CD14-positive monocyte (primary cell): ENCODE data around the gene MYZAP. TPM values are rescaled to one million over a fixed set of nuclear protein-coding genes. Genes with fewer than 3 reads are reported as not detected.

Experiments used
- DNase-seq, 3 donors: peaks; one replicate each; pipeline ENCODE4 v3.0.0-alpha.2; 2011 to 2022
- H2AFZ ChIP-seq: 2 replicates; pipeline ENCODE4 v1.6.0; 2012; ENCODE audit warnings: mild to moderate bottlenecking, low read depth, low read length, inconsistent platforms; ENCODE audit not compliant: insufficient read depth, poor library complexity, severe bottlenecking
- H3K27ac ChIP-seq, 2 donors: 1 replicate in 1 of 2; 2 replicates in 1 of 2; pipeline ENCODE4 v1.5.1; 2012 to 2013; ENCODE audit warnings: low read length in 2 of 2, control low read depth in 1 of 2, inconsistent platforms in 1 of 2, low read depth in 1 of 2, mild to moderate bottlenecking in 1 of 2
- H3K27me3 ChIP-seq, 2 donors: one replicate each; pipeline versions ENCODE4 v1.6.0 to v1.6.1; 2011 to 2013; ENCODE audit warnings: low read length in 2 of 2; ENCODE audit not compliant: control insufficient read depth in 2 of 2, insufficient read depth in 2 of 2
- H3K36me3 ChIP-seq, 2 donors: replicated peaks in 1 of 2; 1 replicate in 1 of 2; 2 replicates in 1 of 2; pipeline versions ENCODE4 v1.5.1 to v1.6.1; 2012 to 2013; ENCODE audit warnings: low read length in 2 of 2, control low read depth in 1 of 2, inconsistent platforms in 1 of 2, mild to moderate bottlenecking in 1 of 2; ENCODE audit not compliant: insufficient read depth in 2 of 2, control insufficient read depth in 1 of 2
- H3K4me1 ChIP-seq, 2 donors: 1 replicate in 1 of 2; 2 replicates in 1 of 2; pipeline versions ENCODE4 v1.5.1 to v1.6.1; 2012 to 2013; ENCODE audit warnings: low read length in 2 of 2, control low read depth in 1 of 2, inconsistent platforms in 1 of 2, mild to moderate bottlenecking in 1 of 2, moderate library complexity in 1 of 2; ENCODE audit not compliant: insufficient read depth in 2 of 2, control insufficient read depth in 1 of 2
- H3K4me2 ChIP-seq: replicated peaks from 2 replicates; pipeline ENCODE3; 2012; ENCODE audit warnings: low read length, moderate library complexity, mild to moderate bottlenecking; ENCODE audit not compliant: poor library complexity, severe bottlenecking; ENCODE audit errors: extremely low read depth
- H3K4me3 ChIP-seq, 3 experiments: fragments of 200-600 bp in 1 of 3; sonication (generic) in 1 of 3; replicated peaks in 1 of 3; 1 replicate in 2 of 3; 2 replicates in 1 of 3; pipeline ENCODE4 v1.5.1; 2011 to 2013; ENCODE audit warnings: low read length in 3 of 3, mild to moderate bottlenecking in 3 of 3, control low read depth in 2 of 3, low read depth in 2 of 3, inconsistent platforms in 1 of 3, moderate library complexity in 1 of 3
- H3K79me2 ChIP-seq: 2 replicates; pipeline ENCODE4 v1.6.0; 2012; ENCODE audit warnings: mild to moderate bottlenecking, control low read depth, inconsistent platforms, low read length, moderate library complexity; ENCODE audit not compliant: insufficient read depth
- H3K9ac ChIP-seq: 2 replicates; pipeline ENCODE4 v1.6.0; 2017; ENCODE audit warnings: low read length, mild to moderate bottlenecking; ENCODE audit not compliant: insufficient read depth, poor library complexity, severe bottlenecking
- H3K9me3 ChIP-seq, 2 donors: replicated peaks in 1 of 2; 1 replicate in 1 of 2; 2 replicates in 1 of 2; pipeline versions ENCODE4 v1.5.1 to v1.6.1; 2012 to 2013; ENCODE audit warnings: low read length in 2 of 2, control low read depth in 1 of 2; ENCODE audit not compliant: control insufficient read depth in 1 of 2, insufficient read depth in 1 of 2
- H4K20me1 ChIP-seq: 2 replicates; pipeline ENCODE4 v1.6.0; 2012; ENCODE audit warnings: mild to moderate bottlenecking, low read length, control low read depth, moderate library complexity; ENCODE audit not compliant: insufficient read depth
- H3K27ac Mint-ChIP-seq, 7 donors: one replicate each; pipeline ENCODE4 v1.8.0; 2020; ENCODE audit warnings: mild to moderate bottlenecking in 7 of 7, mixed read lengths in 7 of 7, moderate library complexity in 6 of 7, inconsistent platforms in 2 of 7
- H3K27me3 Mint-ChIP-seq, 3 donors: one replicate each; pipeline ENCODE4 v1.8.0; 2021 to 2022; ENCODE audit warnings: low read depth in 3 of 3, mild to moderate bottlenecking in 3 of 3, mixed read lengths in 3 of 3, moderate library complexity in 3 of 3, inconsistent platforms in 1 of 3
- H3K36me3 Mint-ChIP-seq, 2 donors: one replicate each; pipeline ENCODE4 v1.8.0; 2020; ENCODE audit warnings: mixed read lengths in 2 of 2, inconsistent platforms in 1 of 2, mild to moderate bottlenecking in 1 of 2
- H3K4me1 Mint-ChIP-seq: one replicate; pipeline ENCODE4 v1.8.0; 2020; ENCODE audit warnings: mild to moderate bottlenecking, mixed read lengths
- H3K4me3 Mint-ChIP-seq, 2 donors: one replicate each; pipeline ENCODE4 v1.8.0; 2020; ENCODE audit warnings: mild to moderate bottlenecking in 2 of 2, mixed read lengths in 2 of 2, moderate library complexity in 1 of 2
- H3K9me3 Mint-ChIP-seq, 7 donors: one replicate each; pipeline ENCODE4 v1.8.0; 2020 to 2022; ENCODE audit warnings: mixed read lengths in 7 of 7, mild to moderate bottlenecking in 6 of 7, moderate library complexity in 6 of 7, inconsistent platforms in 2 of 7
- CTCF ChIP-seq: fragments of 200-600 bp; IDR thresholded peaks from one replicate; pipeline ENCODE4 v1.8.0; 2022; ENCODE audit warnings: antibody characterized with exemption, mild to moderate bottlenecking
- WGBS: methylation state at CpG from one replicate; pipeline ENCODE4 v1.1.5; 2013; ENCODE audit warnings: missing lambda C conversion rate; ENCODE audit not compliant: insufficient coverage; 5-methylcytosine and 5-hydroxymethylcytosine counted together
- intact Hi-C, 2 donors: fragments of 100-400 bp; cut with micrococcal nuclease; formaldehyde crosslinking; loops; one replicate each; pipeline versions ENCODE4 v1.15.0 to v1.15.1; 2023
- polyA plus RNA-seq, 3 donors: library from polyadenylated mRNA; depleted of rRNA in 1 of 3; unstranded in 2 of 3; stranded (reverse) in 1 of 3; fragments of 300-500 nt in 2 of 3; fragments of >200 nt in 1 of 3; fragmentation: Illumina TruSeq in 2 of 3; gene quantifications; 1 replicate in 2 of 3; 2 replicates in 1 of 3; pipeline ENCODE4 v1.2.3, GENCODE V29; 2012 to 2021

The MYZAP gene
- polyA plus RNA-seq, 3 donors = 0.12 to 0.13 TPM; not detected in 1

- peaks cover 26% of the 10 kb centered on the region for H3K4me1 Mint-ChIP-seq
- H3K36me3 Mint-ChIP-seq = no peaks in the 10 kb centered on the region
- no peak overlapping the region for H3K4me2 ChIP-seq
- H3K27ac ChIP-seq = no peak overlapping the region
- no peak overlapping the region for H3K4me3 Mint-ChIP-seq
- peak; percentile 26 to 61 (median 53) for DNase-seq
- H3K4me3 ChIP-seq = no peak overlapping the region
- H3K27ac Mint-ChIP-seq = peak overlapping the region in 2 of 7 donors; percentile 12 to 72
- peaks cover 0 to 4% of the 10 kb centered on the region in 2 donors for H3K27me3 ChIP-seq
- H3K9ac ChIP-seq = no peak overlapping the region
- H3K27me3 Mint-ChIP-seq = peaks cover 5 to 27% (median 11%) of the 10 kb centered on the region in 3 donors
- H3K9me3 ChIP-seq = no peaks in the 10 kb centered on the region
- no peaks in the 10 kb centered on the region for H3K36me3 ChIP-seq
- intact Hi-C loops = loop anchor here in 1 of 2 donors (10.0 kb wide), 1 partner anchor 95 kb away; no protein-coding TSS in a partner anchor
- H3K79me2 ChIP-seq = no peaks in the 10 kb centered on the region
- peaks cover 6 to 10% of the 10 kb centered on the region in 2 donors for H3K4me1 ChIP-seq
- 33% methylated on average over 5 of the region's 5 CpGs for WGBS
- no peak overlapping the region for H2AFZ ChIP-seq
- no peaks in the 10 kb centered on the region for H4K20me1 ChIP-seq
- TF ChIP-seq CTCF = peak; percentile 96
- H3K9me3 Mint-ChIP-seq = peaks cover 0 to 2% (median 0%) of the 10 kb centered on the region in 7 donors
Measured at GRCh38 chr15:57559875-57560274, 31.8 kb upstream of the MYZAP start.

- peaks cover 32% of the 10 kb centered on the region for H3K4me1 Mint-ChIP-seq
- Histone ChIP-seq H2AFZ (peak overlapping the region; percentile 41), H3K9ac (no peak overlapping the region), H3K9me3 (no peaks in the 10 kb centered on the region), H3K79me2 (no peaks in the 10 kb centered on the region), H4K20me1 (no peaks in the 10 kb centered on the region), H3K36me3 (no peaks in the 10 kb centered on the region), H3K4me3 (peak overlapping the region; percentile 16 to 55 (median 31)), H3K4me2 (peak overlapping the region; percentile 66), H3K27ac (no peak overlapping the region), H3K27me3 (peaks cover 0 to 6% of the 10 kb centered on the region in 2 donors), H3K4me1 (peaks cover 10 to 15% of the 10 kb centered on the region in 2 donors)
- TF ChIP-seq CTCF = peak; percentile 79
- peaks cover 9 to 27% (median 12%) of the 10 kb centered on the region in 3 donors for H3K27me3 Mint-ChIP-seq
- H3K36me3 Mint-ChIP-seq = no peaks in the 10 kb centered on the region
- peaks cover 0 to 2% (median 0%) of the 10 kb centered on the region in 7 donors for H3K9me3 Mint-ChIP-seq
- peak overlapping the region; percentile 53 to 87 for H3K4me3 Mint-ChIP-seq
- DNase-seq = peak; percentile 47 to 85 (median 63)
- peak overlapping the region in 4 of 7 donors; percentile 35 to 86 (median 65) for H3K27ac Mint-ChIP-seq
- intact Hi-C loops = no loop called here
- 15% methylated on average over 3 of the region's 9 CpGs for WGBS
Measured at GRCh38 chr15:57561041-57561711, 30.5 kb upstream of the MYZAP start.
